ENCODE measurements around the gene ZNF821.
"Not testable (repeated sequence)": the region's sequence is repeated elsewhere in the genome, so short reads cannot be mapped to it uniquely, and the experiment has no call there.

The ZNF821 gene

GRCh38 chr16:71902656-71903365 lies 18.8 kb upstream of the ZNF821 start:
- DNase-seq (ENCODE audit: low read depth in 2 of 2) = no peak

- no peak for DNase-seq (ENCODE audit: low read depth in 2 of 2)
These were observed 15.2 kb upstream of the ZNF821 start for GRCh38 chr16:71899171-71899570.

DNA sequence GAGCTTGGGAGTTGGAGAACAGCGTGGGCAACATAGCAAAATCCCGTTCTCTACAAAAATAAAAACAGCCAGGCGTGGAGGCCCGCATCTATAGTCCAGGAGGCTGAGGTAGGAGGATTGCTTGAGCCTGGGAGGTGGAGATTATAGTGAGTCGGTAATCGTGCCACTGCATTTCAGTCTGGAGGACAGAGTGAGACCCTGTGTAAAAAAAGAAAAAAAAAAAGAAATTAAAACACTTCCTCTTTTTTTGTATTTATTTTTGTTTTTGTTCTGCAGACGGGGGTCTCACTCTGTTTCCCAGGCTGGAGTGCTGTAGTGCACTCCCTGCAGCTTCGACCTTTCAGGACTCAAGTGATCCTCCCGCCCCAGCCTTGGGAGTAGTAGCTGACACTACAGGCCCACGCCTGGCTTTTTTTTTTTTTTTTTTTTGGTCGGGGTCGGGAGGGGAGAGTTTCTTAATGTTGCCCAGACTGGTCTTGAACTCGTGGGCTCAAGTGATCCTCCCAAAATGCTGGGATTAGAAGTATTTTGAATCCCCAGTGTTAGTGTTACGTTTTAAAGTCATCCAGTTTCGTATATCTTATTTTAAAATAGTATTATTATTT lies 12.9 kb upstream of the ZNF821 start:
- no peak for DNase-seq (ENCODE audit: low read depth in 2 of 2)

DNA sequence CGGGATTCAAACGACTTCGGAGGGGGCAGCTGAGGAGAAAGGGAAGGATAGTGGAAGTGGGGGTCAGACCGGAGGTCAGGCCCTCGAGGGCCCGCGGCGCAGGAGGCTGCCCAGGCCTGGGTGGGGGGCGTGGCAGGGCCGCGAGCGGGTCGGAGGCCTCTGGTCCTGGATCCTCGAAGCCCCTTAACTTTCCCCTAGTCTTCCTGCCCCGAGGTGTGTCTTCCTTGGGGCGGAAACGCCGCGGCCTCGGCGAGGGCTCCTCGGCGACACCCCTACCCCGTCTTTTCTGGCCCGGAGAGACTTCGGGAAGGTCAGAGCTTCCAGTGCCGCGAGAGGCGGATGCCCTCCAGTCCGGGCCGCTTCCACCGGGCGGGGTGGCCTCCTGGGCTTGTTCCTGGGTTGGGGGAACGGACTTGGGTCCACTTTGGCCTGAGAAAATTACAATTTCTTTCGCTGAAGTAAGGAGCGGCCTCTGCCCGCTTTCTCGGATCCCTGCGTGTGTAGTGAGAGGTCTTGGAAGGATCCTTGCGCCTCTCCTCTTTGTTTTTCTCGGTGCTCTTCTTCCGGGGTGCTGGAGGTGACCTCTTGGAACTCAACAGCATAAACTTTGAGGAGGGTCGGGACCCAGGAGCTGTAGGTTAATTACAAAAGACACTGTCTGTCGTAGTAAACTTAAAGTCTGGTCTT lies 11.8 kb upstream of the ZNF821 start:
- no peak for DNase-seq (ENCODE audit: low read depth in 2 of 2)

DNA sequence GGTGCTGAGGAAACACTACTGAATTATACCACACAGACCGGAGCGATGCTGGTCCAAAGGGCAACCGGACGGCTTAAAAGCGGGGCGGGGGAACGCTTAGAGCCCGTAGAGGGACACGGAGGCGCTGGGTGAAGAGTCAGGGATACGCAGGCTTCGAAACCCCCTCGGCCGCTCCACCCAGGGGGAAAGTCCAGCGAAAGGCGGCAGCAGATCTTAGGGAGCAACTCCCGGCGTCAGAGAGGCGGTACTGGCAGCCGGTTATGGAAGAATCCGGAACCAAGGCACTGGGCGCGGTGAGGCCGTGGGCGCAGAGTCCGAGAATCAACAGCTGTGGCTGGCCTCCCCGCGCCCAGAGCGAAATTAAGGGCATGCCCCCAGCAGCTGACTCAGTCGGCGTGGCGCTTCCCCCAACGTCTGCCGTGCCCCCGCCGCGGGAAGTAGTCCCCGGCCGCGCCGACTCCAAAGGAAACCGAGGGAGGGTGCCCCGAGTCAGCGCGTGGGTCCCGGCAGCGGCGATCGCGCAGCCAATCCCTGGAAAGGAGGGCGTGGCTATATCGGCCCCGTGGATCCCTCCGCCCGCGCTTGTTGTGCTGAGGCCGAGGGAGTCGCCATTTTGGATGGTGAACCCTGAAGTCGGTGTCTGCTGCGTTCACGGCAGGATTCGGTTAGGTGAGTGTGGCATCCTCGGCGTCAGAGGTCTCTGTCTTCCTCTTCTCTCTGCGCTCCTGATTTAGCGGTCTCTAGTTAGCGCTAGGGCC lies 11.1 kb upstream of the ZNF821 start, which contains the start of gene IST1:
Gene IST1, plus strand, starts transcription at position 611 of the 758 bp plus-strand sequence. CDS start 20,110 bp downstream, outside the sequence.
- DNase-seq (ENCODE audit: low read depth in 2 of 2) = peak; percentile 96 to 97

DNA sequence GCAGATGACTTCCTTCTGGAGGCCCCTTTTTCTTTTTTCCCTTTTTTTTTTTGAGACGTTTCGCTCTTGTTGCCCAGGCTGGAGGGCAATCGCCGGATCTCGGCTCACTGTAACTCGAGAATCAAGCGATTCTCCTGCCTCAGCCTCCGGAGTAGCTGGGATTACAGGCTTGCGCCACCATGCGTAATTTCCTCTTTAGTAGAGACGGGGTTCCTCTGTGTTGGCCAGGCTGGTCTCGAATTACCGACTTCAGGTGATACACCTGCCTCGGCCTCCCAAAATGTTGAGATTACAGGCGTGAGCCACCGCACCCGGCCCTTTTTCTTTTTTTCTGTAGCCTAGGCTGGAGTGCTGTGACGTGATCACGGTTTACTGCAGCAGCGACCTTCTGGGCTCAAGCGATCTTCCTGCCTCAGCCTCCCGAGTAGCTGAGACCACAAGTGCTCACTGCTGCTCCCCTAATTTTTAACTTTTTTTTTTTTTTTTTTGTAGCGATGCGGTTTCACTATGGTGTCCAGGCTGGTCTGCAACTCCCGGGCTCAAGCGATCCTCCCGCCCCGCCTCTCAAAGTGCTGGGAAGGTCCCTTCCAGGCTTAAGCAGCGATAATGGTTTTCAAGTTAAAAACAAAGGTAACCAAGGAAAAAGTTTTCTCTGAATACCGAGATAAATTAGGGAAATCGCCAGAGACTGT lies 10.4 kb upstream of the ZNF821 start:
- DNase-seq (ENCODE audit: low read depth in 2 of 2) = peak in 1 of 2 donors; percentile 10

DNA sequence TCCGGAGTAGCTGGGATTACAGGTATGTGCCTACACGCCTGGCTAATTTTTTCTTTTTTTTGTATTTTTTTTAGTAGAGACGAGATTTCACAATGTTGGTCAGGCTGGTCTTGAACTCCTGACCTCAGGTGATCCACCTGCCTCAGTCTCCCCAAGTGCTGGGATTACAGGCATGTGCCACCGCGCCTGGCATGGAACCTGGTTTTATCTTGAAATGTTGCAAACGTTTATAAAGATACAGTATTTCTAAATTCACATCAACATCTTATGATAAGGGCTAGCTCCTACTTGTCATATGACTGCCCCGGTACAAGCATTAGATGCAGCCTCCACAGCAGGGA lies 9.9 kb upstream of the ZNF821 start:
- no peak for DNase-seq (ENCODE audit: low read depth in 2 of 2)

- no peak for DNase-seq (ENCODE audit: low read depth in 2 of 2)
These were observed 5.2 kb upstream of the ZNF821 start for GRCh38 chr16:71889147-71889546.

- DNase-seq (ENCODE audit: low read depth in 2 of 2) = no peak
These were observed 1.3 kb upstream of the ZNF821 start for GRCh38 chr16:71885261-71885650.

DNA sequence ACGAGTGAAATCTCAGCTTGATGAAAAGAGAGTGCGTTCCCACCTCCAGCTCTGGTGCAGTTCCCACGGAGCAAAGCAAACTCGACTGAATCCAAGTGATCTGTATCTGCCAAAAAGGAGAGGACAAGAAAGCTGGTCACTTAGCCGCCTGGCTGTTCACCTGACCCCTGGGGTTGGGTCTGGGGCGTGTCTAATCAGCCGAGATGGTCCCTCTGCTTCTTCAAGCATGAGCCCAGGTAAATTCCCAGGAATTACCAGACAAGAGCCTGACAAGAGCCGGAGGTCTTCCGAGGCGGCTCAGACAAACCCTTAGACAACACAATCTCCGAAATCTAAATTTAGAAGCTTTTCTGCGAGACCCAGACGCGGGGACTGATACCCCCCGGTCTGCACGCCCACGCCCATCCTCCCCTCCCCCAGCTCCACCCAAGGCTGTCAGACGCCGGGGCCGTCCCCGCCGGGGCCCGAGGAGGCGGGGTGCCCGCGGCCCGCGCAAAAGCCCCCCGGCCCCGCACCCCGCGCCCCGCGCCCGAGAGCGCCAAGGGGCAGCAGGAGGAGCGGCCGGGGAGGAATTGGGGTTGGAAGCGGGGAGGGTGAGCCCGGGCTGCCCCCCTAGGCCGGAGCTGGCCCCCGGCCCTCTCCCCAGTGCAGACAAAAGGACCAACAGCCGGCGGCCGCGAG lies 674 bp downstream of the ZNF821 start:
- DNase-seq (ENCODE audit: low read depth in 2 of 2) = peak; percentile 35 to 55

DNA sequence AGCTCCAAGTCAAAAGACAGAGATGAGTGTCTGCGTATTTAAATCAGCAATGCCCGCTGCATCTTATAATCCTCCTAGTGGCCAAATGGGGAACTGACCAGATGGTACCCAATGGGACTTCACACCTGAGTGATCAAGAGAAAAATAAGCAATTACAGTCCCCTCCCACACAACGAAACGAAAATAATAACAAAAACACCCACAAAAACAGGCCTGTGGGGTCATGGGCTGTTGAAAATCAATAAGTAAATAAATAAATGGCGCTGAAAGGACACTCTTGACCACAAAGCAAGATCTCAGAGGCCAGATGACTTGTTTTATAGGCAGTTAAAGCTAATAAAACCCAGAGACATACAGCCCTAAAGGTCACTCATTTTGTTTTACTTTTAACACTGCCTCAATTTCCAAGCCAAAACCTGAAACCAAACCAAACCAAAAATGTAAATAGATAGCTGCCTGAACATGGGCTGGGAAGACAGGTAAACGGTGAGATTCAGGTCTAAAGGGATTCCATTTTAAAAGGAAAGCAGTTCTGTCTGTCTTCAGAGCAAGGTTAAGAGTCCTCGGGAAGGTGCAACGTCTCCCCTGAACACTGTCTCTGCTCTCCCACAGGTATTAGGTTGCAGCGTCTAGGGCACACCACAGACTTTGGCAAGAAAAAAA lies 1.3 kb downstream of the ZNF821 start:
- peak; percentile 46 to 55 for DNase-seq (ENCODE audit: low read depth in 2 of 2)

DNA sequence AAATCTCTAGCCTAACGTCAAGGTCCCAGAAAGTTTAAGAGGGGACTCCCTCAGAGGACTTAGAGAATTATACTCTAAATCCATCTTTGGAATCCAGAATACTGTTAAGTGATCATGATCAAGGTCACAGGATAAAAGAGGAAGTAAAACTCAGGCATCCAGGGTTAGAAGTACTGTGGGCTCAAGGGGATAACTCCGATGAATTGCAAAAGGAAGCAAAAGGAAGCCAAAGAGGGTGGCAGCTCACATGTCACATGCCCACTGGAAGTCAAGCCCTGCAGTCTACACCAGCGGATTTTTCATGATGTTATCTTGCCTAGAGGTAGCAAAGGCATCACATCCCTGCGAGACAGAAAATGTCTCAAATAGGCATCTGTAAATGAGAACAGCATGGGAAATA lies 3.8 kb downstream of the ZNF821 start:
- no peak for DNase-seq (ENCODE audit: low read depth in 2 of 2)

DNA sequence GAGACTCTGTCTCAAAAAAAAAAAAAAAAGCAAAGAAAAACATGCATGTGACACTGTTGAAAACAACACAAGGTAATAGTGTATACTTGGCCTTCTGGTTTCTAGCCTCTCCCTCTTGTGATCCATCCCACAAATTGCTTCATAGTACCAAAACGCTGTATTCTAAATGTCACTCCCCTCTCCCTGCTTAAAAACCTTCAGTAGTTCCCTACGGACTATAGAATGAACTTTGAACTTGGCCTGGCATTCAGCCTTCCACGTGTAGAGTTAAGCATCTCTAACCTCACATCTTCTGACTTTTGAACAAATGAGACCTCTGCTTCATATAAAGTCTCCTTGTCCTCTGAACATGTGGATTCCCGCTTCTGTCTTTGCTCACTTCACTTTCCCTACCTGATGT lies 5.1 kb downstream of the ZNF821 start:
- DNase-seq (ENCODE audit: low read depth in 2 of 2) = no peak

DNA sequence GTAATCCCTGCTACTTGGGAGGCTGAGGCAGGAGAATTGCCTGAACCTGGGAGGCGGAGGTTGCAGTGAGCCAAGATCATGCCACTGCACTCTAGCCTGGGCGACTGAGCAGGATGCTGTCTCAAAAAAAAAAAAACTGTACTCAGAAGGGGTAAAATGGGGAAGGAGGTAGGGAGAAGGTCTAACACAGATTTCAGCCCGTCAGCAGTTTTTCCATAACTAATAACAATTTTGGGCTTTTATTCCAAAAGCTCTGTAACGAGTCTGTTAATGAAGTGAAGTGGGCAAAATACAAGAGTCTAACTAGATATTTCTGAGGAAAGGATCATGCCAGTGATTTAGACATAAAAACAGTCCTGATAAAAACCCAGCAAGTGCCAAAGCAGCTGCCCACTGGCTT lies 10.8 kb downstream of the ZNF821 start:
- no peak for DNase-seq (ENCODE audit: low read depth in 2 of 2)

GRCh38 chr16:71870818-71871217 lies 13.2 kb downstream of the ZNF821 start:
- DNase-seq (ENCODE audit: low read depth in 2 of 2) = no peak

DNA sequence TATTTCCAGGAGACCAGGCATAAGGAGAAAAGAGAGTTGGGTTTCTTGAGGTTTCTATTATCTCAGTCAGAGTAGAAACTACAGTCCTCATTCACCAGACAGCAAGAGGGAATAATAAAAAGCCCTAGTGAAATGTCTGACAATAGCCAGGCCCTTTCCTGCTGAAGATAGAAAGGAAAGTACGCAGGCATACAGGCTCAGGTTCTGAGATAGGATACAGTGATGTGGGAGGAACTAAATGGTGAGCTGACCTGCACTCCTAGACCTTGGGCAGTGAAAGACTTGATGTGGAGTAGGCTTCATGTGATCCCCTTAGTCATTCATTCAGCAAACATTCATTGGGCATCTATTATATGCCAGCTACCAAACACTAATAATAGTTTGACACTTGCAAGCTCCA lies 14.9 kb downstream of the ZNF821 start:
- DNase-seq (ENCODE audit: low read depth in 2 of 2) = no peak

DNA sequence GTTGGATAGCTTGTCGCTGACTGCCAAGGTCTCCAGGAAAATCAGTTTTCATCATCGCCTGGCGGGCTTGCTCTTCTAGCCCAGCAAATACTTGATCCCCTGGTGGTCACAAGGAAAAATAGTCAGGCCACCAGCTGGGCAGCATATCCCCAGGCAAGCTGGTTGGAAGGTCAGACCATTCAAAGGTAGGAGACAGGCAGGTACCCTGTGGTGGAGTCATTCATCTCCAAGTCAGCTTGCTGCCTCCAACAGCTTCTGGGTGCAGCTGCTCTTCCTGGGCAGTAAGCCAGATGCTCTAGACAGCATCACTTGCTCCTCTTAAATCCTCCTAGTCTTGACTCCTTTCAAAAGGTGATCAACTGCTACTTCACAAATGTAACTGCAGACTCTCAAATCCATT lies 16.0 kb downstream of the ZNF821 start:
- no peak for DNase-seq (ENCODE audit: low read depth in 2 of 2)

- not testable (repeated sequence) for DNase-seq (ENCODE audit: low read depth in 2 of 2)
These were observed 16.8 kb downstream of the ZNF821 start for GRCh38 chr16:71867175-71867574.

DNA sequence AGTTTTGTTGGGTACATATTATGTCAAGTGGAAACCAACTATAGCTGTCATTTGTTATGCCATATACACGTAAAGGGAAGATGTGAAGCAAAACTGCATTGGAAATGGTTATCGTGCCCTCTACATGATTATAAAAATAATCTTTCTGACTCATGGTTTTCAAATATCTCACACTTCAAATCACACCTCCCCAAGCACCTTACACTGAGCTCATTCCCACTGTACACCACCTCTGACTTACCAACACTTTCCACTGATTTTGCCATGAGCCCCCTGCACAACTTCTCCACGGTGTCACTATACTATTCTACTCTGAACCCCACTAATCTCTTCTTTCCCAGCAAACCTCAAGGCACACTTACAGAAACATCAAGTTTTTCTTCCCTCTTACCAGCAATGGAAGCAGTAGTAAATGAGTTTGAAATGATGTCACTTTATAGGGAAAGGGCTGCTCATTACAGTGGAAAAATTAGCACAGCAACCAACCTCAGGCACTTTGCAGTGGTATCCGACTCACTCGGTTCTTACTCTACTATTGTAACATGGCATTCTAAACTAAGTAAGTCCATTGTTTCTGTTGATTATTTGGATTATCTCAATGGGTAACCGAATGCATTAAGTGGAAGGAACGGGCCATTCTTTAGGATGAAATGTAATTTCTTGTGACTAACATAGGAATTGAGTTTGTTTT lies 18.7 kb downstream of the ZNF821 start:
- DNase-seq (ENCODE audit: low read depth in 2 of 2) = no peak

GRCh38 chr16:71863995-71864394 lies 20.0 kb downstream of the ZNF821 start:
- DNase-seq (ENCODE audit: low read depth in 2 of 2) = no peak
